SK-N-SH (cell line): ENCODE results near the gene SCN2A. TPM values are rescaled to one million over a fixed set of nuclear protein-coding genes. Genes with fewer than 3 reads are reported as not detected.

Source experiments
- CTCF ChIP-seq: fragments of 200-600 bp; sonication (generic); IDR thresholded peaks from 2 replicates; pipeline ENCODE4 v1.6.1; 2017; ENCODE audit warnings: antibody characterized with exemption, mild to moderate bottlenecking, moderate library complexity
- ELF1 ChIP-seq: IDR thresholded peaks from 2 replicates; pipeline ENCODE4 v1.4.0; 2012
- EP300 ChIP-seq, 2 experiments: IDR thresholded peaks; 2 replicates each; pipeline versions ENCODE4 v1.4.0 to v1.6.1; 2012; ENCODE audit warnings: borderline replicate concordance in 1 of 2, low read depth in 1 of 2, low read length in 1 of 2
- FOSL2 ChIP-seq: IDR thresholded peaks from 2 replicates; pipeline ENCODE4 v1.4.0; 2012; ENCODE audit warnings: low read depth, mild to moderate bottlenecking, moderate library complexity, borderline replicate concordance
- FOXJ3 ChIP-seq: sonication (generic); formaldehyde crosslinking; IDR thresholded peaks from 2 replicates; pipeline ENCODE4 v1.5.1; 2020; ENCODE audit warnings: mild to moderate bottlenecking, missing genetic modification reagents
- GATA2 ChIP-seq: sonication (generic); formaldehyde crosslinking; IDR thresholded peaks from 2 replicates; pipeline ENCODE4 v1.5.0; 2020; ENCODE audit warnings: mild to moderate bottlenecking, missing genetic modification reagents
- JUND ChIP-seq: IDR thresholded peaks from 2 replicates; pipeline ENCODE4 v1.4.0; 2012
- MEF2A ChIP-seq: IDR thresholded peaks from 2 replicates; pipeline ENCODE4 v1.4.0; 2012; ENCODE audit warnings: low read depth, borderline replicate concordance
- NFIC ChIP-seq: IDR thresholded peaks from 2 replicates; pipeline ENCODE4 v1.4.0; 2012; ENCODE audit warnings: borderline replicate concordance
- NRF1 ChIP-seq: IDR thresholded peaks from 2 replicates; pipeline ENCODE4 v1.6.1; 2012; ENCODE audit warnings: low read depth, mild to moderate bottlenecking, low read length
- PBX3 ChIP-seq: IDR thresholded peaks from 2 replicates; pipeline ENCODE4; 2012
- RAD21 ChIP-seq: IDR thresholded peaks from 2 replicates; pipeline ENCODE4 v1.6.1; 2012; ENCODE audit warnings: mild to moderate bottlenecking, low read length
- RCOR1 ChIP-seq: fragments of 150-350 bp; IDR thresholded peaks from 2 replicates; pipeline ENCODE4 v1.6.1; 2017; ENCODE audit warnings: antibody characterized with exemption, low read length
- SIN3A ChIP-seq: IDR thresholded peaks from 2 replicates; pipeline ENCODE4 v1.6.1; 2012; ENCODE audit warnings: low read depth, mild to moderate bottlenecking, low read length, moderate library complexity, borderline replicate concordance
- TAF1 ChIP-seq: IDR thresholded peaks from 2 replicates; pipeline ENCODE4 v1.6.1; 2012; ENCODE audit warnings: low read depth, mild to moderate bottlenecking, low read length, moderate library complexity, borderline replicate concordance
- TEAD4 ChIP-seq: IDR thresholded peaks from 2 replicates; pipeline ENCODE4 v1.4.0; 2012; ENCODE audit warnings: mild to moderate bottlenecking, borderline replicate concordance; ENCODE audit not compliant: insufficient read depth
- USF2 ChIP-seq: fragments of 150-350 bp; IDR thresholded peaks from 2 replicates; pipeline ENCODE4 v1.6.1; 2017; ENCODE audit warnings: antibody characterized with exemption, low read length, low read depth, borderline replicate concordance
- YY1 ChIP-seq: IDR thresholded peaks from 2 replicates; pipeline ENCODE4 v1.4.0; 2012; ENCODE audit warnings: low read depth, mild to moderate bottlenecking
- polyA plus RNA-seq, 3 experiments: library from polyadenylated mRNA; depleted of rRNA; stranded (reverse); fragments of >200 nt; gene quantifications; 2 replicates each; pipeline ENCODE4 v1.2.3, GENCODE V29; 2012
- TF ChIP-seq, protein P1 (sequence below): IDR thresholded peaks from 2 replicates; pipeline ENCODE4 v1.4.0; 2012; ENCODE audit warnings: low read depth, borderline replicate concordance
- TF ChIP-seq, protein P2 (sequence below): fragments of 150-350 bp; IDR thresholded peaks from 2 replicates; pipeline ENCODE4 v1.6.1; 2016; ENCODE audit warnings: mild to moderate bottlenecking, low read depth, low read length
- TF ChIP-seq, protein P3 (sequence below): IDR thresholded peaks from 2 replicates; pipeline ENCODE4 v1.4.0; 2012; ENCODE audit warnings: low read depth, borderline replicate concordance

SCN2A gene
- polyA plus RNA-seq, 1 of the 3 experiments (the other 2 are of a cell fraction), result 5.1 TPM

GRCh38 chr2:165293440-165294420 lies 54.5 kb downstream of the SCN2A start (continued):
- TF ChIP-seq CTCF (peak; percentile 76), NFIC (no peak), EP300 (IDR thresholded peaks at IDR 0.05; ENCODE audit: borderline replicate concordance in 1 of 2, low read depth in 1 of 2, low read length in 1 of 2) (no peak), TAF1 (no peak; the same call in 1 of the 2 replicates), GATA2 (CRISPR knock-in tag) (no peak), FOSL2 (no peak), YY1 (peak; percentile 45; the same call in 1 of the 2 replicates), JUND (no peak), TEAD4 (no peak), SIN3A (no peak), MEF2A (no peak), PBX3 (no peak), USF2 (no peak), ELF1 (no peak), RAD21 (peak; percentile 70), RCOR1 (peak; percentile 47; the same call in 1 of the 2 replicates), FOXJ3 (CRISPR knock-in tag) (no peak), NRF1 (no peak)
- TF ChIP-seq, protein P1, sequence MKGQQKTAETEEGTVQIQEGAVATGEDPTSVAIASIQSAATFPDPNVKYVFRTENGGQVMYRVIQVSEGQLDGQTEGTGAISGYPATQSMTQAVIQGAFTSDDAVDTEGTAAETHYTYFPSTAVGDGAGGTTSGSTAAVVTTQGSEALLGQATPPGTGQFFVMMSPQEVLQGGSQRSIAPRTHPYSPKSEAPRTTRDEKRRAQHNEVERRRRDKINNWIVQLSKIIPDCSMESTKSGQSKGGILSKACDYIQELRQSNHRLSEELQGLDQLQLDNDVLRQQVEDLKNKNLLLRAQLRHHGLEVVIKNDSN, result no peak
- TF ChIP-seq, protein P2, sequence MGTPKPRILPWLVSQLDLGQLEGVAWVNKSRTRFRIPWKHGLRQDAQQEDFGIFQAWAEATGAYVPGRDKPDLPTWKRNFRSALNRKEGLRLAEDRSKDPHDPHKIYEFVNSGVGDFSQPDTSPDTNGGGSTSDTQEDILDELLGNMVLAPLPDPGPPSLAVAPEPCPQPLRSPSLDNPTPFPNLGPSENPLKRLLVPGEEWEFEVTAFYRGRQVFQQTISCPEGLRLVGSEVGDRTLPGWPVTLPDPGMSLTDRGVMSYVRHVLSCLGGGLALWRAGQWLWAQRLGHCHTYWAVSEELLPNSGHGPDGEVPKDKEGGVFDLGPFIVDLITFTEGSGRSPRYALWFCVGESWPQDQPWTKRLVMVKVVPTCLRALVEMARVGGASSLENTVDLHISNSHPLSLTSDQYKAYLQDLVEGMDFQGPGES, result no peak
- TF ChIP-seq, protein P3, sequence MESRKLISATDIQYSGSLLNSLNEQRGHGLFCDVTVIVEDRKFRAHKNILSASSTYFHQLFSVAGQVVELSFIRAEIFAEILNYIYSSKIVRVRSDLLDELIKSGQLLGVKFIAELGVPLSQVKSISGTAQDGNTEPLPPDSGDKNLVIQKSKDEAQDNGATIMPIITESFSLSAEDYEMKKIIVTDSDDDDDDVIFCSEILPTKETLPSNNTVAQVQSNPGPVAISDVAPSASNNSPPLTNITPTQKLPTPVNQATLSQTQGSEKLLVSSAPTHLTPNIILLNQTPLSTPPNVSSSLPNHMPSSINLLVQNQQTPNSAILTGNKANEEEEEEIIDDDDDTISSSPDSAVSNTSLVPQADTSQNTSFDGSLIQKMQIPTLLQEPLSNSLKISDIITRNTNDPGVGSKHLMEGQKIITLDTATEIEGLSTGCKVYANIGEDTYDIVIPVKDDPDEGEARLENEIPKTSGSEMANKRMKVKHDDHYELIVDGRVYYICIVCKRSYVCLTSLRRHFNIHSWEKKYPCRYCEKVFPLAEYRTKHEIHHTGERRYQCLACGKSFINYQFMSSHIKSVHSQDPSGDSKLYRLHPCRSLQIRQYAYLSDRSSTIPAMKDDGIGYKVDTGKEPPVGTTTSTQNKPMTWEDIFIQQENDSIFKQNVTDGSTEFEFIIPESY, result no peak
